Measurements from ENCODE around the gene RFX4.

DNA sequence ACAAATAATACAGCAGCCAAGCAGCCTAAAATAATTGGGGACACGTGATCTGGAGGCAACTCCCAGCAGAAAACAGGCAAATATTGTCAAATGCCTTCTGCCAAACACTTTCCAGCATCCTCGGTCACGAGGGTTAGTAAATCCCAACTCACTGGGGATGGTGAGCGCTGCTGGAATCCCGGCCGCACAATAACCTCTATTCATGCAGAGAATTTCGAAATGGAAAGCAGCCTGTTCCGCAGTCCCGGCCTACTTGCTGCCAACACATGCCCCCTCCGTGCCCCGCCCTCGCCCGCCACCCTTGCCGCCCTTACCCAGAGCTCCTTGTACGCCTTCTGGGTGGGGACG is 62.2 kb downstream of the RFX4 start:
- TF ChIP-seq, protein P1, sequence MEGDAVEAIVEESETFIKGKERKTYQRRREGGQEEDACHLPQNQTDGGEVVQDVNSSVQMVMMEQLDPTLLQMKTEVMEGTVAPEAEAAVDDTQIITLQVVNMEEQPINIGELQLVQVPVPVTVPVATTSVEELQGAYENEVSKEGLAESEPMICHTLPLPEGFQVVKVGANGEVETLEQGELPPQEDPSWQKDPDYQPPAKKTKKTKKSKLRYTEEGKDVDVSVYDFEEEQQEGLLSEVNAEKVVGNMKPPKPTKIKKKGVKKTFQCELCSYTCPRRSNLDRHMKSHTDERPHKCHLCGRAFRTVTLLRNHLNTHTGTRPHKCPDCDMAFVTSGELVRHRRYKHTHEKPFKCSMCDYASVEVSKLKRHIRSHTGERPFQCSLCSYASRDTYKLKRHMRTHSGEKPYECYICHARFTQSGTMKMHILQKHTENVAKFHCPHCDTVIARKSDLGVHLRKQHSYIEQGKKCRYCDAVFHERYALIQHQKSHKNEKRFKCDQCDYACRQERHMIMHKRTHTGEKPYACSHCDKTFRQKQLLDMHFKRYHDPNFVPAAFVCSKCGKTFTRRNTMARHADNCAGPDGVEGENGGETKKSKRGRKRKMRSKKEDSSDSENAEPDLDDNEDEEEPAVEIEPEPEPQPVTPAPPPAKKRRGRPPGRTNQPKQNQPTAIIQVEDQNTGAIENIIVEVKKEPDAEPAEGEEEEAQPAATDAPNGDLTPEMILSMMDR (IDR thresholded peaks at IDR 0.05): no peak
- no peak for TF ChIP-seq EZH2phosphoT487 (IDR thresholded peaks at IDR 0.05)

Data from neural progenitor cell (in vitro differentiated cells).